HEK293 (cell line): ENCODE measurements around the gene PAGE1.
"Not testable (repeated sequence)": the region's sequence is repeated elsewhere in the genome, so short reads cannot be mapped to it uniquely, and the experiment has no call there.

ENCODE experiments used
- CTCF ChIA-PET: fragments of 350-600 bp; formaldehyde crosslinking; extraction: SDS; loops from one replicate; lab custom pipeline; 2021; ENCODE audit warnings: antibody characterized with exemption; lab: Yijun Ruan, JAX
- POLR2A ChIA-PET: fragments of 300-600 bp; formaldehyde crosslinking; extraction: SDS; loops from one replicate; lab custom pipeline; 2020; ENCODE audit warnings: antibody characterized with exemption, inconsistent platforms; lab: Yijun Ruan, JAX
- H3K27ac ChIP-seq: fragments of 200-500 bp; sonication (Bioruptor generic); 2 replicates; pipeline ENCODE4 v1.5.1; 2014; ENCODE audit warnings: low read depth, low read length, control low read depth, inconsistent platforms; ENCODE audit errors: extremely low read depth
- H3K36me3 ChIP-seq, 2 experiments: fragments of 200-500 bp in 1 of 2; sonication (Bioruptor generic) in 1 of 2; 1 replicate in 1 of 2; 2 replicates in 1 of 2; pipeline ENCODE4 v1.5.1; 2014 to 2017; ENCODE audit warnings: inconsistent platforms in 2 of 2, low read length in 2 of 2; ENCODE audit not compliant: control insufficient read depth in 2 of 2, insufficient read depth in 1 of 2
- H3K4me1 ChIP-seq: fragments of 200-500 bp; sonication (Bioruptor generic); 2 replicates; pipeline ENCODE4 v1.5.1; 2014; ENCODE audit warnings: mild to moderate bottlenecking, low read length, inconsistent platforms; ENCODE audit not compliant: control insufficient read depth, insufficient read depth
- H3K4me3 ChIP-seq: 2 replicates; pipeline ENCODE4 v1.5.1; 2011; ENCODE audit warnings: low read depth, mild to moderate bottlenecking, control low read depth, low read length, moderate library complexity
- H3K9me3 ChIP-seq: fragments of 200-500 bp; sonication (Bioruptor generic); 2 replicates; pipeline ENCODE4 v1.5.1; 2014; ENCODE audit warnings: low read depth, low read length, inconsistent platforms; ENCODE audit not compliant: control insufficient read depth, insufficient read depth
- EGR2 ChIP-seq: fragments of 450-650 bp; formaldehyde crosslinking; IDR thresholded peaks from 2 replicates; pipeline ENCODE4 v1.5.1; 2016; ENCODE audit warnings: low read depth, missing biosample characterization, missing genetic modification characterization
- KLF17 ChIP-seq: fragments of 450-650 bp; formaldehyde crosslinking; IDR thresholded peaks from 2 replicates; pipeline ENCODE4 v1.5.1; 2016; ENCODE audit warnings: missing biosample characterization, missing genetic modification characterization
- MYNN ChIP-seq: fragments of 450-650 bp; formaldehyde crosslinking; IDR thresholded peaks from 2 replicates; pipeline ENCODE4 v1.5.1; 2016; ENCODE audit warnings: missing biosample characterization, missing genetic modification characterization, borderline replicate concordance
- PRDM6 ChIP-seq: fragments of 450-650 bp; formaldehyde crosslinking; IDR thresholded peaks from 2 replicates; pipeline ENCODE4 v1.5.1; 2017; ENCODE audit warnings: missing biosample characterization, missing genetic modification characterization
- REST ChIP-seq: fragments of 450-650 bp; formaldehyde crosslinking; IDR thresholded peaks from 2 replicates; pipeline ENCODE4 v1.5.1; 2016; ENCODE audit warnings: missing biosample characterization, missing genetic modification characterization
- SCRT1 ChIP-seq: fragments of 450-650 bp; formaldehyde crosslinking; IDR thresholded peaks from 2 replicates; pipeline ENCODE4 v1.5.1; 2016; ENCODE audit warnings: missing biosample characterization, missing genetic modification characterization, borderline replicate concordance
- ZBTB8A ChIP-seq: fragments of 450-650 bp; formaldehyde crosslinking; IDR thresholded peaks from 2 replicates; pipeline ENCODE4 v1.5.1; 2016; ENCODE audit warnings: missing biosample characterization, missing genetic modification characterization
- ZNF202 ChIP-seq: fragments of 450-650 bp; formaldehyde crosslinking; IDR thresholded peaks from 2 replicates; pipeline ENCODE4 v1.5.1; 2016; ENCODE audit warnings: missing biosample characterization, missing genetic modification characterization, borderline replicate concordance
- ZNF266 ChIP-seq: fragments of 450-650 bp; formaldehyde crosslinking; IDR thresholded peaks from 2 replicates; pipeline ENCODE4 v1.5.1; 2016; ENCODE audit warnings: missing biosample characterization, missing genetic modification characterization, low read depth
- ZNF341 ChIP-seq: fragments of 450-650 bp; formaldehyde crosslinking; IDR thresholded peaks from 2 replicates; pipeline ENCODE4; 2016; ENCODE audit warnings: low read depth, missing biosample characterization, missing genetic modification characterization
- ZNF354C ChIP-seq: fragments of 450-650 bp; formaldehyde crosslinking; IDR thresholded peaks from 2 replicates; pipeline ENCODE4 v1.5.1; 2016; ENCODE audit warnings: missing biosample characterization, missing genetic modification characterization, low read depth, borderline replicate concordance
- ZNF394 ChIP-seq: fragments of 450-650 bp; formaldehyde crosslinking; IDR thresholded peaks from 2 replicates; pipeline ENCODE4 v1.5.1; 2016; ENCODE audit warnings: missing biosample characterization, missing genetic modification characterization, mild to moderate bottlenecking, moderate library complexity, borderline replicate concordance
- ZNF398 ChIP-seq: fragments of 450-650 bp; formaldehyde crosslinking; IDR thresholded peaks from 2 replicates; pipeline ENCODE4 v1.5.1; 2017; ENCODE audit warnings: missing biosample characterization, missing genetic modification characterization
- ZNF426 ChIP-seq: fragments of 450-650 bp; formaldehyde crosslinking; IDR thresholded peaks from 2 replicates; pipeline ENCODE4 v1.5.1; 2017; ENCODE audit warnings: missing biosample characterization, missing genetic modification characterization, mild to moderate bottlenecking, inconsistent platforms, moderate library complexity
- ZNF510 ChIP-seq: fragments of 450-650 bp; formaldehyde crosslinking; IDR thresholded peaks from 2 replicates; pipeline ENCODE4 v1.5.1; 2018; ENCODE audit warnings: mild to moderate bottlenecking, missing genetic modification characterization, missing biosample characterization; ENCODE audit not compliant: insufficient replicate concordance
- ZNF555 ChIP-seq: fragments of 450-650 bp; formaldehyde crosslinking; conservative IDR thresholded peaks from 2 replicates; pipeline ENCODE4 v1.5.1; 2017; ENCODE audit warnings: missing biosample characterization, mild to moderate bottlenecking, missing genetic modification characterization, inconsistent platforms
- ZNF571 ChIP-seq: fragments of 450-650 bp; formaldehyde crosslinking; IDR thresholded peaks from 2 replicates; pipeline ENCODE4 v1.5.0; 2017; ENCODE audit warnings: missing biosample characterization, missing genetic modification characterization
- ZNF623 ChIP-seq: fragments of 450-650 bp; formaldehyde crosslinking; IDR thresholded peaks from 2 replicates; pipeline ENCODE4 v1.5.1; 2016; ENCODE audit warnings: missing biosample characterization, missing genetic modification characterization
- ZNF626 ChIP-seq: fragments of 450-650 bp; sonication (Bioruptor Pico); formaldehyde crosslinking; IDR thresholded peaks from 2 replicates; pipeline ENCODE4 v1.5.1; 2018; ENCODE audit warnings: missing biosample characterization, missing genetic modification characterization, inconsistent platforms
- ZNF629 ChIP-seq: fragments of 450-650 bp; formaldehyde crosslinking; IDR thresholded peaks from 2 replicates; pipeline ENCODE4 v1.5.1; 2017; ENCODE audit warnings: missing biosample characterization, missing genetic modification characterization
- ZNF747 ChIP-seq: fragments of 450-650 bp; formaldehyde crosslinking; IDR thresholded peaks from 2 replicates; pipeline ENCODE4 v1.5.1; 2016; ENCODE audit warnings: missing biosample characterization, missing genetic modification characterization
- ZSCAN18 ChIP-seq: fragments of 450-650 bp; formaldehyde crosslinking; IDR thresholded peaks from 2 replicates; pipeline ENCODE4 v1.5.1; 2016; ENCODE audit warnings: missing biosample characterization, missing genetic modification characterization

The PAGE1 gene

GRCh38 chrX:49695276-49696180 is at the start of gene PAGE1:
TSS of gene PAGE1 (minus strand) at chrX:49695984. CDS start at chrX:49694770, 1,214 bp downstream.
- POLR2A ChIA-PET, result no interaction called here
- no peaks in the 10 kb centered on the region for H3K4me1 ChIP-seq
- no peak within 1 kb of the TSS for H3K4me3 ChIP-seq
- no peaks in the 10 kb centered on the region for H3K9me3 ChIP-seq
- no peak within 1 kb of the TSS for H3K27ac ChIP-seq
- H3K36me3 ChIP-seq, result no peaks in the 10 kb centered on the region
- CTCF ChIA-PET, result no interaction called here
- TF ChIP-seq MYNN (tag by site-specific recombination) (no peak), KLF17 (tag by site-specific recombination) (no peak), SCRT1 (no peak), ZNF747 (tag by site-specific recombination) (no peak), ZNF629 (tag by site-specific recombination) (no peak), ZNF398 (no peak), EGR2 (tag by site-specific recombination) (no peak), ZNF426 (no peak), ZNF571 (no peak), ZSCAN18 (tag by site-specific recombination) (no peak), PRDM6 (tag by site-specific recombination) (no peak), ZNF626 (tag by site-specific recombination) (no peak)

GRCh38 chrX:49741501-49741900 is 45.7 kb upstream of the PAGE1 start:
- H3K36me3 ChIP-seq, H3K4me3 ChIP-seq, H3K9me3 ChIP-seq, H3K27ac ChIP-seq, POLR2A ChIA-PET, H3K4me1 ChIP-seq: not testable (repeated sequence)
- CTCF ChIA-PET, result interaction anchor here (1.1 kb wide), 1 partner anchor 15 kb away, joined by 5 read pairs; no protein-coding TSS in a partner anchor
- 0 out of 2 replicates have a peak, but pooled peaks have one; percentile 10 for TF ChIP-seq ZNF266
- TF ChIP-seq ZNF202, result peak; percentile 33; the same call in 1 of the 2 replicates
- TF ChIP-seq ZNF623 (tag by site-specific recombination), result peak; percentile 46
- TF ChIP-seq ZNF394 (tag by site-specific recombination), result peak; percentile 74; the same call in 1 of the 2 replicates
- peak; percentile 72 for TF ChIP-seq ZNF426
- TF ChIP-seq ZBTB8A, result peak; percentile 51
- 0 out of 2 replicates have a peak, but pooled peaks have one; percentile 29 for TF ChIP-seq ZNF354C
- peak; percentile 67 for TF ChIP-seq ZNF555 (tag by site-specific recombination)
- TF ChIP-seq ZNF510 (tag by site-specific recombination), result peak; percentile 26
- 0 out of 2 replicates have a peak, but pooled peaks have one; percentile 12 for TF ChIP-seq ZNF341 (tag by site-specific recombination)
- TF ChIP-seq REST (tag by site-specific recombination), result peak; percentile 34; the same call in 1 of the 2 replicates
